Stimulated activated CD4-positive, alpha-beta T cell treated with anti-CD3 and anti-CD28 coated beads, Interleukin-4, amount 100 ng/mL, for 48 hours (primary cell): ENCODE measurements around the gene INSM2.

Experiments
- DNase-seq, 2 donors: peaks; one replicate each; pipeline ENCODE4 v3.0.0-alpha.2; 2020; ENCODE audit warnings: low read depth in 2 of 2

INSM2 gene

DNA sequence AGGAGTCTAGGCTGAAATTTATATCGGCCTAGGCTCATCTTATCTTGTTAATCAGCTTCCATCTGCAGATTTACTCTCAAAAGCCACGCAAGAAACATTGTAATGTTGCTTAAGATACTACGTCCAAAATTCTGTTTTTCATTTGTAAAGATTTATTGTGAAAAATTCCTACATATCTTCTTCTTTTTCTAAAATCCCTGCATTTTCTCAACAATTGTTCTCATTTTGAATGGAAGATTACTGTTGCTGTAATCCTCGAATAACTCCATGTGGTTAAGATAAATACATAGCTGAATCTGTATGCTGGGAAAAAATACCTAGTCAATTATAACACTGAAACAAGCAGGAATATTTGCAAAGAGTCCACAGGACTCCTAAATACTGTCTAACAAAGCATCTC lies 15.6 kb downstream of the INSM2 start:
- DNase-seq: no peak

DNA sequence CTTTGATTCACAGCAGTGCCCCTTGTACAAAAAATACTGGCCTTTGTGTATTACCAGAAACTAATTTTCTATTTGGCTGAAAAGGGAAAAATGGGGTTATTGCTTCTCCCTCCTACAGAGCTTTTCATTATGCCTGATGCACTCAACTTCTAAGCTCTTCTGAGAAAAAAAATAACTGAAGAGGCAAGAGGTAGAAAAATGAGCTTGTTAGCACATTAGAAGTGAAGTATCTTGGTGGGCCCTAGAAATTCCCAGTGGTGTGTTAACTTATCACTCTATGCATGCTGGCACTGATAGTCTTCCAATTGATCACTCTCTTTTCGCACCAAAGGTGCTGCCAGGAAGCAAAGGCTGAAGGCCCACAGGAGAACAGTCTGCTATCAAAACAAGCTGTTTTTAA lies 17.1 kb downstream of the INSM2 start:
- DNase-seq: no peak

DNA sequence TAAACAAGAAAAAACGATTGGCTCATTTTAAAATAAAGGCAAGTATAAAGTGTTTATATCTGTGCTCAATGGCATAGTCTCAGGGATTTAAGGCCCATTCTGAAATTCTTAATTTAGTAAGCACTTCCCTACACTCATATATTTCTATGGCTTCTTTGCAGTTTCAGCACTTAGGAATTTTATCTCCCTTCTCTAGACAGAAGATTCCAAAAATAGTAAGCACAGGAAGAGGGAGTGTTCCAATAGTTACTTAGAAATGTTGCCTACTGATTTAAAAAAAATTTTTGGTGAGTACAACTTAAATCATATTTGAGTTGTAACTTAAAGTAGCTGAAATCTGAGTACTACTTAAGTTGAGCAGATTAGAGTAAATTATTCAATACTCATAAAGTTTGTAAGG lies 19.8 kb downstream of the INSM2 start:
- no peak for DNase-seq

DNA sequence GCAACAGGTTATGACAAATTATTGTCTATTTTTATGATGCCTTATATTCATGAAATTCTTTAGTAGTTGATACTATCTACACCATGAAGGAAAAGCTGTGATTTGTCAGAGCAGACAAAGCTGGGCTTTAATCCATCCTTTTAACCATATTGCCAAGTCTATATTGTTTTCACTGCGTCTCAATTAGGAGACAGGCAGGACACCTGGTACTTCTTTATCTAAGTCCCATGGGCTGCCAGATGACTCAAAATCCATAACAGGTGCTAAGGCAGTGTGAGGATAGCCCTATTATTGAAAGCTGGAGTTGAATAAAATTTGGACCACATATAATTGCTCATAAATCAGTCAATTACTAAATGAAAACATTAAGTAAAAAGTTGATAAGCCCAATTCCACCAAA lies 22.6 kb downstream of the INSM2 start:
- DNase-seq: no peak

DNA sequence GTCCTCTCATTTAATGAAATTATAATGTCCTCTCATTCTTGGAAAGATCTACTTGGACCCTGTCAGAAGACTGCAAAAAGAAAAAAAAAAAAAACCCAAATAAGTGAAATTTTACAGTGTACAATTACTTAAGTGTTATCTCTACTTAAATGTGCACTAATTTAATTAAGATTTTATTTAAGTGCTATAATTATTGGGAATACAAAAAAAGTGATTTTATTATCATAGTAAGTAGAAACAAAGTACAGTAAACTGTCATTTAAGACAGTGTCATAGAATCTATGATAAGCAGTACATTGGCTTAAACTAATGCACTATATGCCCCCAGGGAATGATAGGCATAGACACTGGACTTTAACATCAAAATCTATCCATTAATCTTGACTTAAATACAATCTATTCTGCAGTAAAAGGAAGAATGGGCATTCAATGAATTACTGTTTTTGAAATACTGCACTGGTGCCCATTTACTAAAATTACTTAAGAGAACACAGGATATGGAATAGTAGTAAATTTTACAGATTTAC lies 23.3 kb downstream of the INSM2 start:
- DNase-seq: no peak

DNA sequence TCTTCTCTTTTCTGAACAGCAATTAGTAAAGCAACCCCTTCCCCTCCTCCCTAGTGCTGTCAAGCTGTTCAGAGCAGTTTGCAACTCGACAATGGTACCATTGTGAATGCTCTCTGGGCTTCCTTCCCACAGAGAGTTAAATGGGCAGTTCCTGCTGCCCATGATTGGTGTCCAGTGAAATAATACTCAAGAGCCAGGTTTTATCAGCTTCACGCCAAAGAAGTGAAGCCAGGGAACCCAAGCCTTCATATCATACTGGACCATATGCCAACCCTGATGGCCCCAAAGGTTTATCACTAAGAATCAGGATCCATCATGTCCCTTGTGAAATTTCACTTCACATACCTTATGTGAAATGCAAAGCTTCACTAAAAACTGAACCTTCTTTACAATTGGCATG lies 24.7 kb downstream of the INSM2 start:
- DNase-seq: no peak

DNA sequence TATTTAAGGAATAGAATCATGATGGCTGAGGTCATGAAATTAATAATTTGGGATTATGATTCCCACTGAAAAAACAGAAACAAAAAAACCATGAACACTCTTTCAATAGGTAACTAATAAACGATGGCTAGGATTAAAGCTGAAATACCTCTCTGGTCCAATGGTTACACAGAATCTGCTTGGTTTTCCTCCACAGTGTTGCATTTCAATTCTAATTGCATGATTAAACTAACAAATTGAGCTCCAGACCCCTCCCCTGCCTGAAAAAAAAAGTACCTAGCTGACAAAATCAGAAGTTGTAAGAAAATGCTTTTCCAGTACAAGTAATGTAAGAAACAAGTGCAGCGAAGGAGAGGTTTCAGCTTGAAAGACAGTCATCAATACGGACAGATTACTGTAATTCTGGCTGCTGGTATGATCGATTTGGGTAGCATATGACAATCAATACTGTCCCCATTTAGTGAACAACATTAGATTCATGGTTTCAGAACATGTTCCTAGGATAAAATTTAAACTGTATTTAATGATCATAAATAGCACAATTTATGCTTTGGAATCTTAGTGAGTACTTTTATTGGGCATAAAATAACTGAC lies 32.0 kb downstream of the INSM2 start:
- DNase-seq: no peak

DNA sequence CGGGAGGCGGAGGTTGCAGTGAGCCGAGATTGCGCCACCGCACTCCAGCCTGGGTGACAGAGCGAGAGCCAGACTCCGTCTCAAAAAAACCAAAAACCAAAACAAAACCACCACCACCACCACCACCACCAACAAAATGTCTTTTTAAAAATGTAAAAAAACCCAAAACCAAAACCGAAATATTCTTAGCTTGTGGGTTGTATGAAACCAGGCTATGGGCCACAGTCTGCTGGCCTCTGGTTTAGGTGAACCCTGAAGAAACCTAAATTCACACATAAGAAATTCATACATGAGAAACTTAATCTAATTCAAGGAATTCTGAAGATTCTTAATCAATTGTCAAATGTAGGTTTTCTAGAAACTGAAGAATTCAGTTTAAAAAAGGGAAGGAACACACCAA lies 37.6 kb downstream of the INSM2 start:
- no peak for DNase-seq

DNA sequence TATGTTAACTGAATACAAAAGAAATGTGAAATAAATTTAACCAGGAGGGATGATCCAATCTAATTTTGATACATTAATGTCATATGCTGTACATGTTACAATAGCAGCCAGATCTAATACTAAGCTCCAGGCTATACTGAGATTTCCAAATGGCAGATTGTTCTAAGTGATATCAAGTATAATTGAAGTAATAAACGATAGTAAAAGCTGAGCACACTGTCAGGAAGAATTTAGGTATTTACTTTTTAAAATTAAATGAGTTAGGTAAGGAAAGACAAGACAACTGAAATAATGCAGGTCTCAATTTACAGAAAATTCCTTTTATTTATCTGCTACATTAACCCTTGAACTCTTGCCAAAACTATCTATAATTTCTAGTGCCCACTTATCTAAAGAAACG lies 39.9 kb downstream of the INSM2 start:
- DNase-seq: no peak

DNA sequence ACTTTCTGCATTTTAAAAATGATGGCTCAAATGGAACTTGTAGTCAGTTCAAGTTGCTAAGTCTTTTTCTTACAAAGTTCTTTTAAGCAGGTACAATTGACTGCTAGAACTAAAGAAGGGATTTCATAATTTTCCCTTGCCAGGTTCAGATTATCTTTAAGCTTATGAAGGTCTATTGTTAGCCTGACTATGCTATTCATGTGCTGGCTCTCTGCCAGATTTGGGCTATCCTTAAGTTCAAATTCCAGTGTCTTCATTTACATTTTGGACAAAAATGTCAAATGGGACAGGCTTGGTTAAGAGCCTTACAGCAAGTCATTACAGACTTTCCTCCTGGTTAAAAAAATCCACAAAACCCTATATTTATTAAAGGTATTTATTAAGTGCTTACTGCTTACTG lies 42.3 kb downstream of the INSM2 start:
- no peak for DNase-seq

DNA sequence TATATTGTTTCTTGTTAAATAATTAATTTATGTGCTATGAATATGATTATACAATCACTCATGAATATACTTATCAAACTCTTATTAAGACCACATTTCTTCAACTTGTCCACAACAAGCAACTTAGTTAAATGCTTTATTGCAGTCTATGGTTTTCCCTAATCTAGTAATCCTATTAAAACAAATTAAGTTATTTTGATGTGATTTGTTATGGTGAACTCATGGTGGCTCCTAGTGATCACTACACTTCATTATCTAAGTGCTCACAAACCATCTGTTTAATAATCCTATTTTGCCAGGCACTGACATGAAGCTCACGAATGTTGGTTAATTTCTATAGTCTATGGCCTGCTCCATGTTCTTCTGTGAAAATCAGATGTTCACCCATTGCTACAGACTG lies 42.9 kb downstream of the INSM2 start:
- DNase-seq: no peak

DNA sequence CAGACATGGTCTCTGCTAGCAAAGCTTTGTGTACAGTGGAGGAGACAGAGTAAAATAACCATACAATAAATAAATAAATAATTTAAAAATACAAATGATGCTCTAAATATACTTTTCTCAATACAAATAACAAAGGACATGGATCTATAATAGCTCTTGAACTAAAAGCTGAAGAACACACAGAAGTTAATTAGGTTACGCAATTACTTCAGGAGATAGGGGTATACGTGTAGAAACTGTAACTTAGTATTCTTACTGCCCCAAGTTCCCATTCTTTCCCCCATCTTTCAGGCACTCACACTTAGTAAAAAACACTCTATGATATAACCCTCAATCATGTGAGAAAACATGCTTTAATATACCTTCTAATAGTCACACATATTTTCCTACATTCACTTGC lies 44.2 kb downstream of the INSM2 start:
- DNase-seq: no peak

DNA sequence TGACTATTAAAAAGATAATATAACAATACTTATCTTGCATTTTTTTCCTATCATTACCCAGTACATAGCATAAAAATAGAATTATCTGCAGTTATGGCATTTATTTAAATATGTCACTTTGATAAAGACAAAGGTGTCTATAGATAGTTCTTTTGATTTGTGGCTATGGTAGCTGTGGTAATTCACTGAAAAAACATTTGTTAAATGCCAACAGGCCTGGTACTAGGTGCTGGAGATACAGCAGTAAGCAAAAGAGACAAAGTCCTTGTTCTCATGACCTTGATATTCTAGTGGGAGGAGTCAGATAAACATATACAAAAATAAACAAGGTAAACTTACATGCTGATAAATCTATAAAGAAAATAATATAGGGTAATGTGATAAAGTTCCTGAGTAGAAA lies 44.7 kb downstream of the INSM2 start:
- DNase-seq: no peak
